ENCODE data around the gene TDO2. TPM values are rescaled to one million over a fixed set of nuclear protein-coding genes. Genes with fewer than 3 reads are reported as not detected.

The TDO2 gene
- total RNA-seq, 1 experiment from 2014 or later = not detected

- CTCF ChIA-PET = no interaction called here
- H3K27me3 ChIP-seq (ENCODE audit: low read length) = no peaks in the 10 kb centered on the region
- ATAC-seq (no peak), DNase-seq (no peak)
- H3K4me2 ChIP-seq (ENCODE audit: low read length) = no peak within 1 kb of the TSS
- no peak within 1 kb of the TSS for H3K27ac ChIP-seq (ENCODE audit: low read length)
- no peaks in the 10 kb centered on the region for H3K79me2 ChIP-seq (ENCODE audit: low read length)
- no peaks in the 10 kb centered on the region for H4K20me1 ChIP-seq (ENCODE audit: low read length)
- H3K9me3 ChIP-seq (ENCODE audit: low read length) = no peaks in the 10 kb centered on the region
- intact Hi-C loops (cut with micrococcal nuclease) = no loop called here
- no peaks in the 10 kb centered on the region for H3K36me3 ChIP-seq (ENCODE audit: low read depth, low read length)
- POLR2A ChIA-PET (ENCODE audit: unreplicated experiment) = no interaction called here
- TF ChIP-seq EZH2phosphoT487 (IDR thresholded peaks at IDR 0.05; ENCODE audit: borderline replicate concordance, low read length) (no peak), CTCF (conservative IDR thresholded peaks at IDR 0.05; ENCODE audit: low read depth, low read length) (no peak), EZH2 (IDR thresholded peaks at IDR 0.05; ENCODE audit: low read length, unreplicated experiment) (no peak)
- H3K4me3 ChIP-seq (ENCODE audit: low read length) = no peak within 1 kb of the TSS
- BruUV-seq (replicated peaks) = no TSS peak
- no peaks in the 10 kb centered on the region for H3K9me2 ChIP-seq (replicated peaks; ENCODE audit: low read length)
- no peaks in the 10 kb centered on the region for H3F3A ChIP-seq (ENCODE audit: low read length, unreplicated experiment)
- no peaks in the 10 kb centered on the region for H3K4me1 ChIP-seq (ENCODE audit: insufficient read depth, low read length)
- H2AFZ ChIP-seq (ENCODE audit: low read length) = peak within 1 kb of the TSS; percentile 46
- no peak within 1 kb of the TSS for H3K9ac ChIP-seq (ENCODE audit: low read length)
Observed at GRCh38 chr4:155866177-155866576, 37.3 kb upstream of the TDO2 start, which contains the start of gene ASIC5. Gene ASIC5, minus strand, starts transcription at chr4:155866277. Its CDS starts 51 bp downstream, at chr4:155866226.

- Histone ChIP-seq H3K79me2 (ENCODE audit: low read length) (no peaks in the 10 kb centered on the region), H3K9me3 (ENCODE audit: low read length) (0 out of 2 replicates have a peak, but pooled peaks cover 7% of the 10 kb centered on the region), H3K36me3 (ENCODE audit: low read depth, low read length) (no peaks in the 10 kb centered on the region; the same call in 1 of the 2 replicates), H4K20me1 (ENCODE audit: low read length) (no peaks in the 10 kb centered on the region), H3K9ac (ENCODE audit: low read length) (no peak overlapping the region), H2AFZ (ENCODE audit: low read length) (no peak overlapping the region), H3K27ac (ENCODE audit: low read length) (no peak overlapping the region), H3F3A (ENCODE audit: low read length, unreplicated experiment) (no peaks in the 10 kb centered on the region), H3K4me3 (ENCODE audit: low read length) (no peak overlapping the region), H3K4me1 (ENCODE audit: insufficient read depth, low read length) (no peaks in the 10 kb centered on the region), H3K9me2 (replicated peaks; ENCODE audit: low read length) (no peaks in the 10 kb centered on the region), H3K4me2 (ENCODE audit: low read length) (no peak overlapping the region), H3K27me3 (ENCODE audit: low read length) (no peaks in the 10 kb centered on the region)
- BruUV-seq (replicated peaks) = no TSS peak
- ATAC-seq = no peak
- POLR2A ChIA-PET (ENCODE audit: unreplicated experiment) = no interaction called here
- intact Hi-C loops (cut with micrococcal nuclease) = no loop called here
- no peak for TF ChIP-seq EZH2phosphoT487 (IDR thresholded peaks at IDR 0.05; ENCODE audit: borderline replicate concordance, low read length)
- no peak for TF ChIP-seq EZH2 (IDR thresholded peaks at IDR 0.05; ENCODE audit: low read length, unreplicated experiment)
- no peak for TF ChIP-seq CTCF (conservative IDR thresholded peaks at IDR 0.05; ENCODE audit: low read depth, low read length)
- CTCF ChIA-PET = no interaction called here
- DNase-seq = no peak
Observed at GRCh38 chr4:155875878-155876277, 27.6 kb upstream of the TDO2 start.

GRCh38 chr4:155877971-155878370, 25.5 kb upstream of the TDO2 start:
- H3F3A ChIP-seq (ENCODE audit: low read length, unreplicated experiment) = no peaks in the 10 kb centered on the region
- H2AFZ ChIP-seq (ENCODE audit: low read length) = no peak overlapping the region
- H3K9me2 ChIP-seq (replicated peaks; ENCODE audit: low read length) = no peaks in the 10 kb centered on the region
- no peaks in the 10 kb centered on the region for H3K27me3 ChIP-seq (ENCODE audit: low read length)
- no peaks in the 10 kb centered on the region; the same call in 1 of the 2 replicates for H3K36me3 ChIP-seq (ENCODE audit: low read depth, low read length)
- BruUV-seq (replicated peaks) = no TSS peak
- no peak overlapping the region for H3K4me3 ChIP-seq (ENCODE audit: low read length)
- ATAC-seq (no peak), DNase-seq (no peak)
- ChIA-PET POLR2A (ENCODE audit: unreplicated experiment) (no interaction called here), CTCF (no interaction called here)
- no peaks in the 10 kb centered on the region for H4K20me1 ChIP-seq (ENCODE audit: low read length)
- H3K4me2 ChIP-seq (ENCODE audit: low read length) = no peak overlapping the region
- no peak overlapping the region for H3K9ac ChIP-seq (ENCODE audit: low read length)
- intact Hi-C loops (cut with micrococcal nuclease) = no loop called here
- TF ChIP-seq EZH2phosphoT487 (IDR thresholded peaks at IDR 0.05; ENCODE audit: borderline replicate concordance, low read length) (no peak), EZH2 (IDR thresholded peaks at IDR 0.05; ENCODE audit: low read length, unreplicated experiment) (no peak), CTCF (conservative IDR thresholded peaks at IDR 0.05; ENCODE audit: low read depth, low read length) (no peak)
- no peaks in the 10 kb centered on the region for H3K79me2 ChIP-seq (ENCODE audit: low read length)
- H3K27ac ChIP-seq (ENCODE audit: low read length) = no peak overlapping the region
- 0 out of 2 replicates have a peak, but pooled peaks cover 7% of the 10 kb centered on the region for H3K9me3 ChIP-seq (ENCODE audit: low read length)
- H3K4me1 ChIP-seq (ENCODE audit: insufficient read depth, low read length) = no peaks in the 10 kb centered on the region

Data from PC-3 (cell line).